Fibroblast of lung (primary cell): ENCODE data around the gene CLIC4. TPM values are rescaled to one million over a fixed set of nuclear protein-coding genes. Genes with fewer than 3 reads are reported as not detected.
A peak's percentile ranks its signal among the peaks of the same experiment; 100 is the strongest.

Source experiments
- DNase-seq, 2 donors: peaks; one replicate each; pipeline versions ENCODE4 v3.0.0 to v3.0.0-alpha.2; 2010; ENCODE audit warnings: low read depth in 2 of 2
- H2AFZ ChIP-seq: 2 replicates; pipeline ENCODE4 v1.5.1; 2012; ENCODE audit warnings: low read length, control low read depth, inconsistent platforms
- H3K27ac ChIP-seq: 2 replicates; pipeline ENCODE4 v1.5.1; 2011; ENCODE audit warnings: low read length, control low read depth; ENCODE audit not compliant: insufficient read depth
- H3K27me3 ChIP-seq: 2 replicates; pipeline ENCODE4 v1.5.1; 2011; ENCODE audit warnings: mild to moderate bottlenecking, low read length; ENCODE audit not compliant: control insufficient read depth, insufficient read depth
- H3K36me3 ChIP-seq: 2 replicates; pipeline ENCODE4 v1.5.1; 2011; ENCODE audit warnings: low read length; ENCODE audit not compliant: control insufficient read depth, insufficient read depth
- H3K4me1 ChIP-seq: 2 replicates; pipeline ENCODE4 v1.5.1; 2011; ENCODE audit warnings: low read length; ENCODE audit not compliant: control insufficient read depth, insufficient read depth; ENCODE audit errors: extremely low read depth
- H3K4me2 ChIP-seq: 2 replicates; pipeline ENCODE4 v1.5.1; 2011; ENCODE audit warnings: low read length, control low read depth; ENCODE audit not compliant: insufficient read depth; ENCODE audit errors: extremely low read depth
- H3K4me3 ChIP-seq, 4 experiments: fragments of 200-600 bp in 1 of 4; sonication (generic) in 1 of 4; replicated peaks in 1 of 4; 2 replicates each; pipeline ENCODE4 v1.5.1; 2011 to 2016; ENCODE audit warnings: low read length in 4 of 4, low read depth in 3 of 4, mild to moderate bottlenecking in 3 of 4, control low read depth in 2 of 4, inconsistent platforms in 1 of 4, mixed read lengths in 1 of 4; ENCODE audit not compliant: insufficient read depth in 1 of 4; ENCODE audit errors: control extremely low read depth in 1 of 4
- H3K79me2 ChIP-seq: 2 replicates; pipeline ENCODE4 v1.5.1; 2012; ENCODE audit warnings: mild to moderate bottlenecking, low read length, inconsistent platforms; ENCODE audit not compliant: control insufficient read depth, insufficient read depth
- H3K9ac ChIP-seq: 2 replicates; pipeline ENCODE4 v1.5.1; 2011; ENCODE audit warnings: mild to moderate bottlenecking, low read length, control low read depth; ENCODE audit not compliant: insufficient read depth
- H3K9me3 ChIP-seq: 2 replicates; pipeline ENCODE4 v1.5.1; 2012; ENCODE audit warnings: low read depth, low read length; ENCODE audit not compliant: control insufficient read depth, insufficient read depth
- H4K20me1 ChIP-seq: 2 replicates; pipeline ENCODE4 v1.5.1; 2011; ENCODE audit warnings: low read length; ENCODE audit not compliant: control insufficient read depth, insufficient read depth; ENCODE audit errors: extremely low read depth
- EZH2 ChIP-seq: IDR thresholded peaks from 2 replicates; pipeline ENCODE4 v1.5.1; 2012; ENCODE audit warnings: low read length, control low read depth, mild to moderate bottlenecking; ENCODE audit errors: missing control alignments
- polyA plus RNA-seq, 2 donors: library from polyadenylated mRNA; depleted of rRNA in 1 of 2; stranded (reverse) in 1 of 2; unstranded in 1 of 2; fragments of >200 nt; gene quantifications; 2 replicates each; pipeline ENCODE4 v1.2.1, GENCODE V29; 2011 to 2012; ENCODE audit warnings: missing spikeins in 1 of 2
- total RNA-seq: library from RNA; depleted of rRNA; stranded (reverse); fragments of >200 nt; gene quantifications from 2 replicates; pipeline ENCODE4 v1.2.1, GENCODE V29; 2014
- TF ChIP-seq, protein P1 (sequence below), 2 donors: IDR thresholded peaks in 1 of 2; conservative IDR thresholded peaks in 1 of 2; 1 replicate in 1 of 2; 2 replicates in 1 of 2; pipeline ENCODE4 v1.5.1; 2011 to 2012; ENCODE audit warnings: low read length in 2 of 2, control low read depth in 1 of 2, inconsistent platforms in 1 of 2, low read depth in 1 of 2, mild to moderate bottlenecking in 1 of 2

The CLIC4 gene
- total and polyA plus RNA-seq, 2 donors (not counting 1 experiment from before 2014, with no cell fraction given) = 368 to 494 TPM

DNA sequence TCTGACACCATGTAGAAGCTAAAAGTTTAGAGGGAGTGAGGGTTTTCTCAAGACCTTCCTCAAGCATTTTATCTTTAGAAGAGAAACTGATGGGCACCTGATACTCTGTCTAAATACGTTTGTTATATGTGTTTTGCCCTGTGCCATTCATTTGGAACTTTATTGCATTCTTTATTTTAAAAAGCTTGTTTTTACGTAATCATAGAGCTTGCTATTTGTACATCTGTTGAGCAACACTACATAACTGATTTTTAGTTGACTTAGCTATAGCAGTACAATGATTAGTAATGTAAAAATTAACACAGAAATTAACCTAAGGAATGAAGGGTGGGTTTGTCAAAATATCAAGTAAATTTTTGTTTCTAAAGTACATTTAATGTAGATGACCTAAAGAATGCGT is 96.3 kb downstream of the CLIC4 start:
- Histone ChIP-seq H4K20me1 (no peaks in the 10 kb centered on the region), H3K4me2 (no peak overlapping the region), H2AFZ (no peak overlapping the region), H3K4me3 (no peak overlapping the region), H3K27ac (no peak overlapping the region), H3K79me2 (peaks cover 29% of the 10 kb centered on the region), H3K36me3 (peaks cover 5% of the 10 kb centered on the region), H3K27me3 (no peaks in the 10 kb centered on the region), H3K9me3 (no peaks in the 10 kb centered on the region), H3K9ac (no peak overlapping the region), H3K4me1 (no peaks in the 10 kb centered on the region)
- no peak for DNase-seq
- TF ChIP-seq EZH2 = no peak
- TF ChIP-seq, protein P1, sequence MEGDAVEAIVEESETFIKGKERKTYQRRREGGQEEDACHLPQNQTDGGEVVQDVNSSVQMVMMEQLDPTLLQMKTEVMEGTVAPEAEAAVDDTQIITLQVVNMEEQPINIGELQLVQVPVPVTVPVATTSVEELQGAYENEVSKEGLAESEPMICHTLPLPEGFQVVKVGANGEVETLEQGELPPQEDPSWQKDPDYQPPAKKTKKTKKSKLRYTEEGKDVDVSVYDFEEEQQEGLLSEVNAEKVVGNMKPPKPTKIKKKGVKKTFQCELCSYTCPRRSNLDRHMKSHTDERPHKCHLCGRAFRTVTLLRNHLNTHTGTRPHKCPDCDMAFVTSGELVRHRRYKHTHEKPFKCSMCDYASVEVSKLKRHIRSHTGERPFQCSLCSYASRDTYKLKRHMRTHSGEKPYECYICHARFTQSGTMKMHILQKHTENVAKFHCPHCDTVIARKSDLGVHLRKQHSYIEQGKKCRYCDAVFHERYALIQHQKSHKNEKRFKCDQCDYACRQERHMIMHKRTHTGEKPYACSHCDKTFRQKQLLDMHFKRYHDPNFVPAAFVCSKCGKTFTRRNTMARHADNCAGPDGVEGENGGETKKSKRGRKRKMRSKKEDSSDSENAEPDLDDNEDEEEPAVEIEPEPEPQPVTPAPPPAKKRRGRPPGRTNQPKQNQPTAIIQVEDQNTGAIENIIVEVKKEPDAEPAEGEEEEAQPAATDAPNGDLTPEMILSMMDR (conservative IDR thresholded peaks at IDR 0.05 in 1 of 2, IDR thresholded peaks at IDR 0.05 in 1 of 2; ENCODE audit: low read depth in 1 of 2, low read length in 2 of 2) = no peak

DNA sequence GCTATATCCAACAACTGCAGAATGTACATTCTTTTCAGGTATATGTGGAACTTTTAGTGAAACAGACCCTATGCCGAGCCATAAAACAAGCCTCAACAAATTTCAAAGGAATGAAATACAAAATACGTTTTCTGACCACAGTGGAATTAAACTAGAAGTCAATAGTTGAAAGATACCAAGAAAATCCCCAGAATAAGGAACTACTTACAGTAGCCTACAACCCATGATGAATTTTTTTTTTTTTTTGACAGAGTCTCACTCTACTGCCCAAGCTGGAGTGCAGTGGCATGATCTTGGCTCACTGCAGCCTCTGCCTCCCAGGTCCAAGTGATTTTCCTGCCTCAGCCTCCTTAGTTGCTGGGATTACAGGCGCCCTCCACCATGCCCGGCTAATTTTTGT is 101.4 kb downstream of the CLIC4 start:
- H3K9ac ChIP-seq = no peak overlapping the region
- H4K20me1 ChIP-seq = no peaks in the 10 kb centered on the region
- H2AFZ ChIP-seq = no peak overlapping the region
- H3K27me3 ChIP-seq = no peaks in the 10 kb centered on the region
- H3K4me1 ChIP-seq = peaks cover 4% of the 10 kb centered on the region
- no peak for TF ChIP-seq EZH2
- TF ChIP-seq, protein P1 (conservative IDR thresholded peaks at IDR 0.05 in 1 of 2, IDR thresholded peaks at IDR 0.05 in 1 of 2; ENCODE audit: low read depth in 1 of 2, low read length in 2 of 2) = no peak
- H3K4me3 ChIP-seq = no peak overlapping the region
- H3K79me2 ChIP-seq = no peaks in the 10 kb centered on the region
- no peaks in the 10 kb centered on the region for H3K9me3 ChIP-seq
- H3K36me3 ChIP-seq = peaks cover 5% of the 10 kb centered on the region
- no peak for DNase-seq
- no peak overlapping the region for H3K4me2 ChIP-seq
- no peak overlapping the region for H3K27ac ChIP-seq

DNA sequence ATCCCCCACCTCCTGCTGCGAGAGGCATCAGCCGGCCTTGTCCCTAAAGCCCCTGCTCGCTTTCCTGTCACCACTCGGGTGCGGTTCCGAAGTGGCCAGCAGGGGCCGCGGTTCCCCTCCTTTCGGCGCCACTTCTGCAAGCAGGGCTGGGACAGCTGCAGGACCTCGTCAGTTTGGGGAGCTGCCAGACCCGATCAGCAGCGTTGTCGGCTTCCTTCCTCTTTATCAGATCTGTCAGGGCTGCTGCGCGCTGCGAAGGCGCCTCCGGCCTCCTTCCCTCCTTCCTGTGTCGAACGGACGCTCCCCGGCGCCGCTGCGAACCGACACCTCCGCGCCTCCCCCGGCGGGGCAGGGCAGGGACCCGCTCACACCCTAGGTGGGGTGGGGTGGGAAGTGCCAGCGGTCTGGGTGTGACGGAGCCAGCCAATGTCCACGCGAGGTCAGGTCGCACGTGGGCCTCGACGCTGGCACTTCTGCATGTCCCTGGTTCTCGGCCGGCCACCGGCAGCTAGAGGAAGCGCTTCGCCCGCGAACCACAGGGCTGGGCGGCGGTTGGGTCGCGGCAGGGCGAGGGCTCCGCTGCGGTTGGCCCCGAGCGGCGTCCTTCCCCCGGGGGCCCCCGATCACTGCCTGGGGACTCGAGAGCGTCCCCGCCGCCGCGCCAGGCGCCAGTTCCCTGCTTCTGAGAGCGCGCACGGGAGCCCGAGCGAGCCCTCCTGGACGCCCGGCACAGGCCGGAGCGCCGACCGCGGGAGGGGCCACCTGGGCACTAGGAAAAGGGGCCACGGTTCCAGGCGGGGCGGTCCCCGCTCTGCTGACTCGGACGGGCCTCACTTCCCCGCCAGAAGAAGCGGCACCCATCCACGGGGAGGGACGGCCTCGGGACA is 103.0 kb downstream of the CLIC4 start:
- peak overlapping the region; percentile 75 for H3K4me2 ChIP-seq
- no peaks in the 10 kb centered on the region for H3K9me3 ChIP-seq
- no peak for TF ChIP-seq EZH2
- TF ChIP-seq, protein P1 (conservative IDR thresholded peaks at IDR 0.05 in 1 of 2, IDR thresholded peaks at IDR 0.05 in 1 of 2; ENCODE audit: low read depth in 1 of 2, low read length in 2 of 2) = peak; percentile 81
- DNase-seq = peak; percentile 85 to 92
- peak overlapping the region; percentile 62 for H3K9ac ChIP-seq
- peaks cover 2% of the 10 kb centered on the region for H3K36me3 ChIP-seq
- peak overlapping the region; percentile 10 to 53 (median 38) for H3K4me3 ChIP-seq
- no peaks in the 10 kb centered on the region for H3K79me2 ChIP-seq
- no peaks in the 10 kb centered on the region for H3K27me3 ChIP-seq
- no peak overlapping the region for H2AFZ ChIP-seq
- H3K4me1 ChIP-seq = peaks cover 4% of the 10 kb centered on the region
- H3K27ac ChIP-seq = peak overlapping the region; percentile 63
- H4K20me1 ChIP-seq = no peaks in the 10 kb centered on the region
